Urinary bladder (tissue), 4 donors: ENCODE data around the gene FGF1. TPM values are rescaled to one million over a fixed set of nuclear protein-coding genes. Genes with fewer than 3 reads are reported as not detected.
A peak's percentile ranks its signal among the peaks of the same experiment; 100 is the strongest.

Experiments used
- DNase-seq: peaks from one replicate; pipeline ENCODE4 v3.0.0-alpha.2; 2015; ENCODE audit errors: extremely low spot score
- H3K27ac ChIP-seq: one replicate; pipeline ENCODE4 v1.5.1; 2013; ENCODE audit warnings: low read depth, mild to moderate bottlenecking, moderate library complexity
- H3K36me3 ChIP-seq: one replicate; pipeline ENCODE4 v1.6.1; 2013; ENCODE audit warnings: mild to moderate bottlenecking, moderate library complexity; ENCODE audit not compliant: insufficient read depth
- H3K4me1 ChIP-seq: one replicate; pipeline ENCODE4 v1.6.1; 2013; ENCODE audit warnings: mild to moderate bottlenecking, moderate library complexity; ENCODE audit not compliant: insufficient read depth
- H3K4me3 ChIP-seq: one replicate; pipeline ENCODE4 v1.5.1; 2013; ENCODE audit warnings: low read depth, low read length
- WGBS: extraction: QIAGEN DNeasy Blood & Tissue Kit; methylation state at CpG from one replicate; pipeline ENCODE4 v1.1.7; 2013; 5-methylcytosine and 5-hydroxymethylcytosine counted together
- polyA plus RNA-seq: library from polyadenylated mRNA; stranded (reverse); fragments of 200-250 nt; gene quantifications from one replicate; pipeline ENCODE4 v1.2.3, GENCODE V29; 2013
- total RNA-seq: library from RNA; depleted of rRNA; stranded (reverse); fragments of >200 nt; gene quantifications from one replicate; pipeline ENCODE4 v1.2.3, GENCODE V29; 2014
- donor health status: healthy with polysubstance abuse.
- donor health status: healthy.

Gene FGF1
- total RNA-seq (5.1 TPM), polyA plus RNA-seq (0.58 TPM)

GRCh38 chr5:142685418-142686209 lies at the start of gene FGF1:
TSS of gene FGF1 (minus strand) at chr5:142686090. CDS start at chr5:142614127, 71,963 bp downstream.
- 48% methylated on average over 12 of the region's 12 CpGs for WGBS
- no peak for DNase-seq
- Histone ChIP-seq H3K27ac (no peak within 1 kb of the TSS), H3K36me3 (no peaks in the 10 kb centered on the region), H3K4me1 (peaks cover 1% of the 10 kb centered on the region), H3K4me3 (no peak within 1 kb of the TSS)

GRCh38 chr5:142727735-142728047 lies 41.8 kb upstream of the FGF1 start:
- Histone ChIP-seq H3K27ac (no peak overlapping the region), H3K4me1 (no peaks in the 10 kb centered on the region), H3K4me3 (no peak overlapping the region), H3K36me3 (no peaks in the 10 kb centered on the region)
- no peak for DNase-seq
- 78% methylated on average over 2 of the region's 2 CpGs for WGBS

- no peak for DNase-seq
Observed at GRCh38 chr5:142726188-142726731, 40.4 kb upstream of the FGF1 start.

GRCh38 chr5:142725231-142726187 lies 39.6 kb upstream of the FGF1 start:
- WGBS: 85% methylated on average over 4 of the region's 4 CpGs
- H3K36me3 ChIP-seq: no peaks in the 10 kb centered on the region
- no peak for DNase-seq
- H3K4me1 ChIP-seq: no peaks in the 10 kb centered on the region
- H3K27ac ChIP-seq: no peak overlapping the region
- no peak overlapping the region for H3K4me3 ChIP-seq

More at GRCh38 chr5:142726188-142726731, 40.4 kb upstream of the FGF1 start:
- Histone ChIP-seq H3K4me3 (no peak overlapping the region), H3K4me1 (no peaks in the 10 kb centered on the region), H3K27ac (no peak overlapping the region), H3K36me3 (no peaks in the 10 kb centered on the region)
- 54% methylated on average over 2 of the region's 2 CpGs for WGBS

- Histone ChIP-seq H3K36me3 (no peaks in the 10 kb centered on the region), H3K4me1 (no peaks in the 10 kb centered on the region), H3K27ac (no peak overlapping the region), H3K4me3 (no peak overlapping the region)
- 94% methylated on average over 9 of the region's 9 CpGs for WGBS
- DNase-seq: no peak
Observed at GRCh38 chr5:142724821-142725220, 38.9 kb upstream of the FGF1 start.

DNA sequence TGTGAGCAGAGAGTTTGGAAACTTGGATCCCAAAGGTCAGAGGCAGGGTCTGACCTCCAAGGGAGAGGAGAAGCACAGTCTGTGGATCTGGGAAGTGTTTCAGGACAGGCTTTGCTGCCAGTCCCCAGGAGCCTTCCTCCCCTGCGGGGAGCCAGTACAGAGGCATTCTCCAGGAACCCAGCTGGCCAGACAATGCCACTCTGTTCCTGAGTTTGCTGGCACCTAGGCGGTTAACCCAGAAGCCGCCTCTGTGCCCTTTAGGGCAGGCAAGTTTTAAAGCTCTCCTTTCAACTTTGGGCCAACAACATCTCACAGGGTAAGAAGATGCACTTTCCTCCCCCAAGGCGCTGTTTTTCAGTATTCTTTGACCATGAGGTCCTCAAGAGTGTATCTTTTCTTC lies 37.0 kb upstream of the FGF1 start:
- no peak overlapping the region for H3K4me3 ChIP-seq
- no peaks in the 10 kb centered on the region for H3K36me3 ChIP-seq
- no peak overlapping the region for H3K27ac ChIP-seq
- DNase-seq: no peak
- no peaks in the 10 kb centered on the region for H3K4me1 ChIP-seq
- 89% methylated on average over 4 of the region's 4 CpGs for whole genome bisulfite sequencing

DNA sequence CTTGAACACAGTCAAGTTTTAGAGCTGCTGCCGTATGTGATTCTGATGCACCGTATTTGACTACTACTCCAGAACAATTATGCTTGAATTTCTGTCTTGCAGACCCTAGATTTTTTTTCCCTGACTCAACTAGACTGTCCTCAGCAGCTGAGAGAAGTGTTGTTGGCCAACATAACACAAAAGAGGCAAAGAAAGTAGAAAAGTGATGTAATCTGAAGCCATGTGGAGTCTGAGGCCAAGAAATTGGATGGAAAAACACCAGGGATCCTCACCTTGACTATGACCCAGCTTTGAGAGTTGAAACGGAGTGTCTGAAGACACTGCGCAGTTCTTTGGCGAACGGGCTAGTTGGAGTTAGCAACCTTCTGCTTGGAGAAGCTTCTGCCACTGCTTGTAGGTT lies 36.3 kb upstream of the FGF1 start:
- DNase-seq: no peak
- 92% methylated on average over 6 of the region's 6 CpGs for WGBS
- Histone ChIP-seq H3K27ac (no peak overlapping the region), H3K4me1 (no peaks in the 10 kb centered on the region), H3K36me3 (no peaks in the 10 kb centered on the region), H3K4me3 (no peak overlapping the region)

GRCh38 chr5:142720641-142721271 lies 34.9 kb upstream of the FGF1 start:
- peak; percentile 52 for DNase-seq
- Histone ChIP-seq H3K36me3 (no peaks in the 10 kb centered on the region), H3K4me3 (no peak overlapping the region), H3K27ac (no peak overlapping the region), H3K4me1 (no peaks in the 10 kb centered on the region)
- WGBS: 71% methylated on average over 13 of the region's 13 CpGs

DNA sequence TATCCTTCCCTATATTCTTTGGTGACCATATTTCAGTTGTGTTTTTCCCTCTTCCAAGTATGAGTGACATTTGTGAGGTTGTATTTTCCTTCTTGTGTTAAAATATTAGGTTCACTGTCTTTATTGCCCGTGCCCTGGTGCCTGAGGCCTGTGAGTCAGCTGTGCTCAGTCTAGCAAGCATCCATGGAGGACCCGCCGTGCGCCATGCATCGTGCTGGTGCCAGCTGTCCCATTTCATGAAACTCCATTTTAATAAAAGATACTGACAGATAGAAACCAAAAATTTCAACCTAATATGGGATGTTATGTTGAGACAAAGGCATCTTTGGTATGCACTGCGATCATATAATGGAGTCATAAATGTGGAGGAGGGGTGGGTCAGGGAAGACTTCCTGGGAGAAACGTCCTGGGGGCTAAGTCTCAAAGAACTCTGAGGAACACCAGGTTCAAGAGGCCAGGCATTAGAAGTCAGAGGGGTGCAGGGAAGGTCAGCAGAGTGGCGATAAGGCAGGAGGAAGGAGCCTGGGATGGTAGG lies 34.0 kb upstream of the FGF1 start:
- H3K36me3 ChIP-seq: no peaks in the 10 kb centered on the region
- WGBS: 78% methylated on average over 8 of the region's 8 CpGs
- H3K27ac ChIP-seq: no peak overlapping the region
- no peak overlapping the region for H3K4me3 ChIP-seq
- no peaks in the 10 kb centered on the region for H3K4me1 ChIP-seq
- DNase-seq: no peak

DNA sequence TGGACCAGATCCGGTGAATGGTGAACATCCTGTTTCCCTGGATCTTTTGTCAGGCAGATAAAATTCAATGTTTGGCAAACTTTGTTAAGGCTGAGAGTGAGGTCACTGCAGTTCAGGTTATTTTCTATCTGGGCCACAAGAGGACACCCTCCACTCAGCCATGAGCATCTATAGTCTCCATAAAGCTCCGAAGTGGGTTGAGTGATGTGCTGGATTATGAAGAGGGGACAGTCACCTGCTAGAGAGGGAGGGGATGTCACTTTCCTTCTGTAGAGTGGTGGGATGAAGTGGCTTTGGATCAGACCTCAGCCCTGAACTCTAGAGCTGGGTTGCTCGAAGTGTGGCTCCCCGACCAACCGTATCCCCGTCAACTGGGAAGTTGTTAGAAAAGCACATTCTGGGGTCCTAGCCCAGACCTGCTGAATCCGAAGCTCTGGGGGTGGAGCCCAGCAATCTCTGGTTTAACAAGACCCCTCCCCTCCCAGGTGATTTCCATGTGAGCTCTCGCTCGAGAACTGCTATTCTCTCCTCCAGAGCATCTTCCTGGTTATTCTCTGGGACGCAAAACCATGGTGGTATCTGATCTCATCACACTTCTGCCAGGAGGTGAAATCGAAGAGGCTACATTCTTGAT lies 31.8 kb upstream of the FGF1 start:
- Histone ChIP-seq H3K27ac (no peak overlapping the region), H3K4me3 (no peak overlapping the region), H3K4me1 (no peaks in the 10 kb centered on the region), H3K36me3 (no peaks in the 10 kb centered on the region)
- no peak for DNase-seq
- 67% methylated on average over 11 of the region's 11 CpGs for WGBS

DNA sequence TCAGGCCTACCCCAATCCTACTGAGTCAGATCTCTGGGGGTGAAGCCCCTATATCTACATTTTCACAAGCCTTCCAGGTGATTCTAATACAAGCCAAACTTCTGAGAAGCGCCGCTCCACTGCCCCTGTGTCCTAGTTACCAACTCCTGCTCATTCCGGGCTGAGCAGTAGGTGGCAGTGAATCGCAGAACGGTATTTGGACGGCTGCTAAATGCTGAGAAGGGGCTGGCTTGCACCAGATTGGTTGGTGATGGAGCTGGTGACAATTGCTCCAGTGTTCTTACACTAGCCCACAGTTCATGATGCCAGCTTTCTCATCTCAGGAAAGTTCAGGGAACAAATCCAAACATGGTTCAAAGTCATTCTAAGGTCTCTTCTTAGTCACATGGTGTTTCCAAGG lies 31.1 kb upstream of the FGF1 start:
- no peak overlapping the region for H3K4me3 ChIP-seq
- no peak for DNase-seq
- no peak overlapping the region for H3K27ac ChIP-seq
- no peaks in the 10 kb centered on the region for H3K36me3 ChIP-seq
- no peaks in the 10 kb centered on the region for H3K4me1 ChIP-seq
- 30% methylated on average over 6 of the region's 6 CpGs for WGBS

- Histone ChIP-seq H3K4me1 (no peaks in the 10 kb centered on the region), H3K4me3 (no peak overlapping the region), H3K36me3 (no peaks in the 10 kb centered on the region), H3K27ac (no peak overlapping the region)
- DNase-seq: no peak
- WGBS: 79% methylated on average over 3 of the region's 3 CpGs
Observed at GRCh38 chr5:142715291-142715690, 29.4 kb upstream of the FGF1 start.
